ENCODE results near the gene MEP1A.
"Not testable (repeated sequence)": the region's sequence is repeated elsewhere in the genome, so short reads cannot be mapped to it uniquely, and the experiment has no call there.

Gene MEP1A

GRCh38 chr6:46760925-46761324 lies 32.3 kb upstream of the MEP1A start:
- peaks cover 20 to 28% of the 10 kb centered on the region in 2 donors for H3K27me3 Mint-ChIP-seq
- H3K36me3 Mint-ChIP-seq (ENCODE audit: insufficient read depth): no peaks in the 10 kb centered on the region
- H3K9me3 Mint-ChIP-seq: no peaks in the 10 kb centered on the region
- H3K27ac Mint-ChIP-seq: no peak overlapping the region
- peaks cover 0 to 1% of the 10 kb centered on the region in 2 donors for H3K4me1 Mint-ChIP-seq (ENCODE audit: low read depth in 2 of 2)
- no peak for DNase-seq
- no peak for ATAC-seq (replicated peaks)
- H3K4me3 Mint-ChIP-seq: no peak overlapping the region

- Mint-ChIP-seq H3K4me1 (ENCODE audit: low read depth in 2 of 2) (peaks cover 0 to 1% of the 10 kb centered on the region in 2 donors), H3K4me3 (no peak overlapping the region), H3K9me3 (no peaks in the 10 kb centered on the region), H3K27ac (no peak overlapping the region), H3K27me3 (peaks cover 20 to 28% of the 10 kb centered on the region in 2 donors), H3K36me3 (ENCODE audit: insufficient read depth) (no peaks in the 10 kb centered on the region)
- no peak for DNase-seq
- no peak for ATAC-seq (replicated peaks)
Observed at GRCh38 chr6:46763466-46763865, 29.7 kb upstream of the MEP1A start.

GRCh38 chr6:46764280-46764679 lies 28.9 kb upstream of the MEP1A start:
- DNase-seq; H3K4me1 Mint-ChIP-seq (ENCODE audit: low read depth in 2 of 2); H3K36me3 Mint-ChIP-seq (ENCODE audit: insufficient read depth); H3K27ac Mint-ChIP-seq; H3K4me3 Mint-ChIP-seq; H3K9me3 Mint-ChIP-seq; ATAC-seq (replicated peaks): not testable (repeated sequence)
- H3K27me3 Mint-ChIP-seq: peaks cover 20 to 35% of the 10 kb centered on the region in 2 donors

- peaks cover 16 to 36% of the 10 kb centered on the region in 2 donors for H3K27me3 Mint-ChIP-seq
- no peak overlapping the region for H3K27ac Mint-ChIP-seq
- no peak for DNase-seq
- no peaks in the 10 kb centered on the region for H3K9me3 Mint-ChIP-seq
- ATAC-seq (replicated peaks): no peak
- H3K36me3 Mint-ChIP-seq (ENCODE audit: insufficient read depth): no peaks in the 10 kb centered on the region
- H3K4me1 Mint-ChIP-seq (ENCODE audit: low read depth in 2 of 2): peaks cover 0 to 1% of the 10 kb centered on the region in 2 donors
- no peak overlapping the region for H3K4me3 Mint-ChIP-seq
Observed at GRCh38 chr6:46764961-46765360, 28.2 kb upstream of the MEP1A start.

GRCh38 chr6:46772016-46772415 lies 21.2 kb upstream of the MEP1A start:
- Mint-ChIP-seq H3K4me1 (ENCODE audit: low read depth in 2 of 2) (no peaks in the 10 kb centered on the region), H3K4me3 (no peak overlapping the region), H3K9me3 (no peaks in the 10 kb centered on the region), H3K27ac (no peak overlapping the region), H3K27me3 (peaks cover 9 to 16% of the 10 kb centered on the region in 2 donors), H3K36me3 (ENCODE audit: insufficient read depth) (no peaks in the 10 kb centered on the region)
- no peak for DNase-seq
- no peak for ATAC-seq (replicated peaks)

GRCh38 chr6:46772762-46773161 lies 20.4 kb upstream of the MEP1A start:
- ATAC-seq (replicated peaks) (no peak), DNase-seq (no peak)
- H3K27me3 Mint-ChIP-seq: peaks cover 9 to 16% of the 10 kb centered on the region in 2 donors
- no peak overlapping the region for H3K27ac Mint-ChIP-seq
- H3K4me3 Mint-ChIP-seq: no peak overlapping the region
- H3K36me3 Mint-ChIP-seq (ENCODE audit: insufficient read depth): no peaks in the 10 kb centered on the region
- no peaks in the 10 kb centered on the region for H3K4me1 Mint-ChIP-seq (ENCODE audit: low read depth in 2 of 2)
- no peaks in the 10 kb centered on the region for H3K9me3 Mint-ChIP-seq

- ATAC-seq (replicated peaks): no peak
- Mint-ChIP-seq H3K4me1 (ENCODE audit: low read depth in 2 of 2) (no peaks in the 10 kb centered on the region), H3K27me3 (peaks cover 9 to 16% of the 10 kb centered on the region in 2 donors), H3K27ac (no peak overlapping the region), H3K36me3 (ENCODE audit: insufficient read depth) (no peaks in the 10 kb centered on the region), H3K4me3 (no peak overlapping the region), H3K9me3 (no peaks in the 10 kb centered on the region)
- DNase-seq: no peak
Observed at GRCh38 chr6:46773201-46773855, 19.9 kb upstream of the MEP1A start.

- H3K27me3 Mint-ChIP-seq; DNase-seq; H3K27ac Mint-ChIP-seq; H3K36me3 Mint-ChIP-seq (ENCODE audit: insufficient read depth); H3K4me1 Mint-ChIP-seq (ENCODE audit: low read depth in 2 of 2); H3K9me3 Mint-ChIP-seq; H3K4me3 Mint-ChIP-seq; ATAC-seq (replicated peaks): not testable (repeated sequence)
Observed at GRCh38 chr6:46774736-46775135, 18.5 kb upstream of the MEP1A start.

GRCh38 chr6:46776070-46776712 lies 17.0 kb upstream of the MEP1A start:
- no peak for DNase-seq
- no peak overlapping the region for H3K4me3 Mint-ChIP-seq
- H3K36me3 Mint-ChIP-seq (ENCODE audit: insufficient read depth): no peaks in the 10 kb centered on the region
- H3K27me3 Mint-ChIP-seq: peaks cover 8 to 13% of the 10 kb centered on the region in 2 donors
- H3K9me3 Mint-ChIP-seq: no peaks in the 10 kb centered on the region
- ATAC-seq (replicated peaks): no peak
- no peak overlapping the region for H3K27ac Mint-ChIP-seq
- no peaks in the 10 kb centered on the region for H3K4me1 Mint-ChIP-seq (ENCODE audit: low read depth in 2 of 2)

GRCh38 chr6:46777476-46778346 lies 15.5 kb upstream of the MEP1A start:
- Mint-ChIP-seq H3K4me3 (no peak overlapping the region), H3K27ac (no peak overlapping the region), H3K9me3 (no peaks in the 10 kb centered on the region), H3K27me3 (peaks cover 8 to 13% of the 10 kb centered on the region in 2 donors), H3K4me1 (ENCODE audit: low read depth in 2 of 2) (no peaks in the 10 kb centered on the region), H3K36me3 (ENCODE audit: insufficient read depth) (no peaks in the 10 kb centered on the region)
- no peak for ATAC-seq (replicated peaks)
- DNase-seq: no peak

GRCh38 chr6:46781478-46782378 lies 11.5 kb upstream of the MEP1A start:
- ATAC-seq (replicated peaks) (no peak), DNase-seq (no peak)
- Mint-ChIP-seq H3K27ac (peak overlapping the region in 1 of 2 donors; percentile 51), H3K36me3 (ENCODE audit: insufficient read depth) (no peaks in the 10 kb centered on the region), H3K27me3 (peaks cover 4 to 14% of the 10 kb centered on the region in 2 donors), H3K4me3 (no peak overlapping the region), H3K4me1 (ENCODE audit: low read depth in 2 of 2) (no peaks in the 10 kb centered on the region), H3K9me3 (no peaks in the 10 kb centered on the region)

GRCh38 chr6:46784535-46784934 lies 8.7 kb upstream of the MEP1A start:
- Mint-ChIP-seq H3K27me3 (peaks cover 11 to 32% of the 10 kb centered on the region in 2 donors), H3K9me3 (no peaks in the 10 kb centered on the region), H3K27ac (no peak overlapping the region), H3K4me3 (no peak overlapping the region), H3K36me3 (ENCODE audit: insufficient read depth) (no peaks in the 10 kb centered on the region), H3K4me1 (ENCODE audit: low read depth in 2 of 2) (no peaks in the 10 kb centered on the region)
- no peak for ATAC-seq (replicated peaks)
- no peak for DNase-seq

Measured in effector memory CD8-positive, alpha-beta T cell (primary cell).